Stimulated activated CD8-positive, alpha-beta memory T cell treated with anti-CD3 and anti-CD28 coated beads, Interleukin-15, amount 100 ng/mL, for 24 hours (primary cell): ENCODE data around the gene ARVCF.

ENCODE experiments used
- DNase-seq: peaks from one replicate; pipeline ENCODE4 v3.0.0-alpha.2; 2020; ENCODE audit warnings: low read depth

ARVCF gene

GRCh38 chr22:20031732-20032406 is 15.2 kb upstream of the ARVCF start:
- DNase-seq = no peak

GRCh38 chr22:20029550-20030225 is 13.1 kb upstream of the ARVCF start:
- DNase-seq = no peak

GRCh38 chr22:20028855-20029549 is 12.4 kb upstream of the ARVCF start:
- DNase-seq = no peak

GRCh38 chr22:20027966-20028854 is 11.6 kb upstream of the ARVCF start:
- DNase-seq = no peak

GRCh38 chr22:20026996-20027601 is 10.5 kb upstream of the ARVCF start:
- DNase-seq = no peak

- DNase-seq = no peak
Measured at GRCh38 chr22:20026204-20026908, 9.7 kb upstream of the ARVCF start.

- no peak for DNase-seq
Measured at GRCh38 chr22:20025401-20026203, 9.0 kb upstream of the ARVCF start.

GRCh38 chr22:20024650-20025397 is 8.2 kb upstream of the ARVCF start:
- DNase-seq = no peak

- no peak for DNase-seq
Measured at GRCh38 chr22:20024225-20024624, 7.6 kb upstream of the ARVCF start.

- no peak for DNase-seq
Measured at GRCh38 chr22:20022978-20023613, 6.5 kb upstream of the ARVCF start.

GRCh38 chr22:20022231-20022977 is 5.8 kb upstream of the ARVCF start:
- DNase-seq = no peak

GRCh38 chr22:20021196-20022181 is 4.9 kb upstream of the ARVCF start:
- DNase-seq = no peak

GRCh38 chr22:20020533-20021195 is 4.0 kb upstream of the ARVCF start, which contains the start of gene TANGO2:
TANGO2 (plus strand) TSS chr22:20021110; CDS start chr22:20036799, 15,689 bp downstream.
- peak; percentile 92 for DNase-seq

- DNase-seq = no peak
Measured at GRCh38 chr22:20019661-20020532, 3.3 kb upstream of the ARVCF start.

- DNase-seq = no peak
Measured at GRCh38 chr22:20018001-20018400, 1.4 kb upstream of the ARVCF start.

- no peak for DNase-seq
Measured at GRCh38 chr22:20017622-20017958, 967 bp upstream of the ARVCF start.
